Caco-2 (cell line): ENCODE data around the gene CDH1. TPM values are rescaled to one million over a fixed set of nuclear protein-coding genes. Genes with fewer than 3 reads are reported as not detected.

Experiments
- BruUV-seq: library from RNA; stranded (reverse); fragments of 400-500 nt; replicated peaks from 2 replicates; lab custom pipeline; 2021; lab: Mats Ljungman, UMichigan
- CTCF ChIA-PET: fragments of 300-600 bp; sonication (Branson Sonifier 250); formaldehyde crosslinking; loops from one replicate; lab custom pipeline; 2022; ENCODE audit warnings: antibody characterized with exemption; lab: Charles Lee
- POLR2A ChIA-PET: fragments of 300-600 bp; sonication (Branson Sonifier 250); formaldehyde crosslinking; loops from one replicate; lab custom pipeline; 2022; ENCODE audit warnings: antibody characterized with exemption; lab: Charles Lee
- DNase-seq, 2 experiments: peaks; one replicate each; pipeline versions ENCODE4 v3.0.0 to v3.0.0-alpha.2; 2020 to 2022
- H3K27me3 ChIP-seq: replicated peaks from 2 replicates; pipeline ENCODE4 v1.6.0; 2011; ENCODE audit warnings: low read length; ENCODE audit not compliant: control insufficient read depth, insufficient read depth
- H3K36me3 ChIP-seq: 2 replicates; pipeline ENCODE4 v1.5.1; 2011; ENCODE audit warnings: low read length; ENCODE audit not compliant: control insufficient read depth, insufficient read depth
- H3K4me1 ChIP-seq: fragments of 250-450 bp; sonication (Bioruptor Pico); 2 replicates; pipeline ENCODE4 v1.5.1; 2020; ENCODE audit warnings: mild to moderate bottlenecking
- H3K4me3 ChIP-seq: 2 replicates; pipeline ENCODE4 v1.5.1; 2011; ENCODE audit warnings: low read depth, mild to moderate bottlenecking, control low read depth, low read length
- H3K9me3 ChIP-seq: fragments of 250-450 bp; sonication (Bioruptor Pico); 2 replicates; pipeline ENCODE4 v1.5.1; 2020; ENCODE audit warnings: mild to moderate bottlenecking, moderate library complexity
- H3K27ac Mint-ChIP-seq: one replicate; pipeline ENCODE4 v1.8.0; 2022; ENCODE audit warnings: mixed read lengths; ENCODE audit not compliant: unreplicated experiment
- H3K27me3 Mint-ChIP-seq: one replicate; pipeline ENCODE4 v1.8.0; 2022; ENCODE audit warnings: mixed read lengths; ENCODE audit not compliant: insufficient read depth, unreplicated experiment
- H3K36me3 Mint-ChIP-seq: one replicate; pipeline ENCODE4 v1.8.0; 2022; ENCODE audit warnings: mild to moderate bottlenecking, mixed read lengths; ENCODE audit not compliant: insufficient read depth, unreplicated experiment
- H3K4me1 Mint-ChIP-seq: one replicate; pipeline ENCODE4 v1.8.0; 2022; ENCODE audit warnings: low read depth, mixed read lengths; ENCODE audit not compliant: unreplicated experiment
- H3K4me3 Mint-ChIP-seq: one replicate; pipeline ENCODE4 v1.8.0; 2022; ENCODE audit warnings: mild to moderate bottlenecking, moderate library complexity, mixed read lengths; ENCODE audit not compliant: unreplicated experiment
- H3K9me3 Mint-ChIP-seq: one replicate; pipeline ENCODE4 v1.8.0; 2022; ENCODE audit warnings: mixed read lengths; ENCODE audit not compliant: unreplicated experiment
- intact Hi-C: fragments of 100-400 bp; cut with micrococcal nuclease; formaldehyde crosslinking; loops from one replicate; pipeline ENCODE4 v1.10.0; 2022; ENCODE audit not compliant: unreplicated experiment
- total RNA-seq: library from RNA; stranded (reverse); gene quantifications from 2 replicates; pipeline ENCODE4 v1.2.3, GENCODE V29; 2022
- TF ChIP-seq, protein P1 (sequence below), 2 experiments: fragments of 200-600 bp in 1 of 2; IDR thresholded peaks; 1 replicate in 1 of 2; 2 replicates in 1 of 2; pipeline versions ENCODE4 v1.5.1 to v1.8.0; 2011 to 2022; ENCODE audit warnings: antibody characterized with exemption in 1 of 2, control low read depth in 1 of 2, inconsistent platforms in 1 of 2, low read depth in 1 of 2, low read length in 1 of 2, mild to moderate bottlenecking in 1 of 2, moderate library complexity in 1 of 2; ENCODE audit not compliant: insufficient read depth in 1 of 2, severe bottlenecking in 1 of 2, unreplicated experiment in 1 of 2

CDH1 gene
- total RNA-seq, 1 experiment from 2014 or later: 783 TPM

DNA sequence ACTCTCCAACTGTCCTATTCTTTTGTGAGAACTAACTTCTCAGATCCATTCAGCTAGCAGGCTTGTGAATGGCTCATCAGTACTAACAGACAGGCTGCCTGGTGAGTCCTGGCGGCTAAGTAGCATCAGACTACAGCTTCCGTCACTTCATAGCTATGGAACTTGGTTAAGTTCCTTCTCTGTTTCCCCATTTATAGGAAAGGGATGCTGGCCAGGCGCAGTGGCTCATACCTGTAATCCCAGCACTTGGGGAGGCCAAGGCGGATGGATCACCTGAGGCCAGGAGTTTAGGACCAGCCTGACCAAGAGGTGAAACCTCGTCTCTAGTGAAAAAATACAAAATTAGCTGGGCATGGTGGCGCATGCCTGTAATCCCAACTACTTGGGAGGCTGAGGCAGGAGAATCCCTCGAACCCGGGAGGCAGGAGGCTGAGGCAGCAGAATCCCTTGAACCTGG is 56.3 kb downstream of the CDH1 start:
- no peak overlapping the region for H3K4me3 ChIP-seq
- BruUV-seq: no TSS peak
- H3K36me3 Mint-ChIP-seq: peaks cover 87% of the 10 kb centered on the region
- ChIA-PET POLR2A (interaction anchor here (1.3 kb wide), 1 partner anchor 56 kb away, joined by 4 read pairs; the partner anchor contains the start of gene CDH1), CTCF (no interaction called here)
- DNase-seq: no peak
- H3K4me1 ChIP-seq: peaks cover 73% of the 10 kb centered on the region
- TF ChIP-seq, protein P1, sequence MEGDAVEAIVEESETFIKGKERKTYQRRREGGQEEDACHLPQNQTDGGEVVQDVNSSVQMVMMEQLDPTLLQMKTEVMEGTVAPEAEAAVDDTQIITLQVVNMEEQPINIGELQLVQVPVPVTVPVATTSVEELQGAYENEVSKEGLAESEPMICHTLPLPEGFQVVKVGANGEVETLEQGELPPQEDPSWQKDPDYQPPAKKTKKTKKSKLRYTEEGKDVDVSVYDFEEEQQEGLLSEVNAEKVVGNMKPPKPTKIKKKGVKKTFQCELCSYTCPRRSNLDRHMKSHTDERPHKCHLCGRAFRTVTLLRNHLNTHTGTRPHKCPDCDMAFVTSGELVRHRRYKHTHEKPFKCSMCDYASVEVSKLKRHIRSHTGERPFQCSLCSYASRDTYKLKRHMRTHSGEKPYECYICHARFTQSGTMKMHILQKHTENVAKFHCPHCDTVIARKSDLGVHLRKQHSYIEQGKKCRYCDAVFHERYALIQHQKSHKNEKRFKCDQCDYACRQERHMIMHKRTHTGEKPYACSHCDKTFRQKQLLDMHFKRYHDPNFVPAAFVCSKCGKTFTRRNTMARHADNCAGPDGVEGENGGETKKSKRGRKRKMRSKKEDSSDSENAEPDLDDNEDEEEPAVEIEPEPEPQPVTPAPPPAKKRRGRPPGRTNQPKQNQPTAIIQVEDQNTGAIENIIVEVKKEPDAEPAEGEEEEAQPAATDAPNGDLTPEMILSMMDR (IDR thresholded peaks at IDR 0.05; ENCODE audit: insufficient read depth in 1 of 2, low read depth in 1 of 2, low read length in 1 of 2, severe bottlenecking in 1 of 2, unreplicated experiment in 1 of 2): no peak
- H3K9me3 ChIP-seq: no peaks in the 10 kb centered on the region
- peak overlapping the region; percentile 54 for H3K4me3 Mint-ChIP-seq
- intact Hi-C loops: loop anchor here (5.0 kb wide), 1 partner anchor 346 kb away; the partner anchor contains the start of gene SMPD3
- no peaks in the 10 kb centered on the region for H3K9me3 Mint-ChIP-seq
- H3K36me3 ChIP-seq: 0 out of 2 replicates have a peak, but pooled peaks cover 4% of the 10 kb centered on the region
- no peaks in the 10 kb centered on the region for H3K27me3 Mint-ChIP-seq
- H3K27me3 ChIP-seq: no peaks in the 10 kb centered on the region
- peak overlapping the region; percentile 76 for H3K27ac Mint-ChIP-seq
- peaks cover 47% of the 10 kb centered on the region for H3K4me1 Mint-ChIP-seq

DNA sequence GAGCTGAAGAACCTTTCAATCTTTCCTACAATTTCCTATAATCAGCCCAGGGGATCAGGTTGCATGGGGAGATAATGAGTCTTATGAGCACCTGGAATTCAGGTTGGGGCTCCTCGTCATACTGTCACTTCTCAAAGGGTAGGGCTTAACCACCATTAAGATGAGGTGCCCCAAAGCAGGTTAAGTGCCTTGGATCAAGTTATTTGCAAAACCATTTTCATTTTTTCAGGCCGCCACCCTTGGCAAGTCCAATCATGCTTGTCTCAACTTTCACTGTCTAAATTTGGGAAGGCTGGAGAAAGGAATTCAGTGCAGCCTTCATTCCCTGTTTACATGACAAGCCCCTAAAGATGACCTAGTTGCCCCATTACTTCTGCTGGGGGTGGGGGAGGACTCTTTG is 61.3 kb downstream of the CDH1 start:
- Mint-ChIP-seq H3K4me3 (peak overlapping the region; percentile 1), H3K9me3 (no peaks in the 10 kb centered on the region), H3K36me3 (peaks cover 68% of the 10 kb centered on the region), H3K4me1 (peaks cover 19% of the 10 kb centered on the region), H3K27ac (peak overlapping the region; percentile 62), H3K27me3 (no peaks in the 10 kb centered on the region)
- peak; percentile 63 to 66 for DNase-seq
- BruUV-seq: no TSS peak
- Histone ChIP-seq H3K27me3 (no peaks in the 10 kb centered on the region), H3K36me3 (peaks cover 10% of the 10 kb centered on the region), H3K4me1 (peaks cover 65% of the 10 kb centered on the region), H3K9me3 (no peaks in the 10 kb centered on the region), H3K4me3 (no peak overlapping the region)
- intact Hi-C loops: loop anchor here (1.0 to 2.0 kb wide), 3 partner anchors 8 to 54 kb away; no protein-coding TSS in a partner anchor
- ChIA-PET POLR2A (no interaction called here), CTCF (interaction anchor here (0.5 to 1.0 kb wide), 2 partner anchors 55 to 152 kb away, joined by 3 read pairs; no protein-coding TSS in a partner anchor)
- TF ChIP-seq, protein P1 (IDR thresholded peaks at IDR 0.05; ENCODE audit: insufficient read depth in 1 of 2, low read depth in 1 of 2, low read length in 1 of 2, severe bottlenecking in 1 of 2, unreplicated experiment in 1 of 2): no peak

DNA sequence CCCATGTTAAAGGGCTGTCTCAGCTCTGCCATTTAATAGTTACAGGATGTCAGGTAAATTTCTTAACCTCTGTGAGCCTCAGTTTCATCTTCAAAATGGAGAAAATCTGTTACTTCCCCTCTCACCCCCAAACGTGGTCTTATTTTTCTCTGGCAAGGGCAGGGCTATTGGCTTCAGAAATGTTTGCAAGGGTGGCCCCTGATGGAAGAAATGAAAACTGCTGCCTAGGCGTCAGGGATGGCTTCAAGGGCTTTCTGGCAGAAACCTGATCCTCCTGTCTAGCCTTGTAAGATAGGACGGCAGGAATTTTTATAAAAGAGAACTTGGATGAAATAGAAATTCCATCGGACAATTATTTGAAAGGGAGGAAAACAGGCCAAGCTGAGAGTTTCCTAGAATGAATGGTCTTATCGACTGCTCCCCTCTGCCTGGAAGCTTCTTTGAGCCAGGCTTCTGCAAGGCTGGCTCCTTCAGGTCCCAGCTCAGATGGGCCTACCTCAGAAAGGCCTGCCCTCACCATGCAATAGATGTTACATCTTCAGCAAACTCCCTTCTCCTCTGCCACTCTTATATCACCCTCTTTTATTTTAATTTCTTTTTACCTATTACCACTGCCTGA is 63.3 kb downstream of the CDH1 start:
- H3K4me3 ChIP-seq: no peak overlapping the region
- H3K36me3 ChIP-seq: peaks cover 10% of the 10 kb centered on the region
- no peaks in the 10 kb centered on the region for H3K27me3 ChIP-seq
- H3K36me3 Mint-ChIP-seq: peaks cover 71% of the 10 kb centered on the region
- BruUV-seq: no TSS peak
- H3K27me3 Mint-ChIP-seq: no peaks in the 10 kb centered on the region
- peak; percentile 83 to 88 for DNase-seq
- no peaks in the 10 kb centered on the region for H3K9me3 ChIP-seq
- H3K27ac Mint-ChIP-seq: peak overlapping the region; percentile 7
- H3K4me3 Mint-ChIP-seq: no peak overlapping the region
- POLR2A ChIA-PET: interaction anchor here (0.6 kb wide), 2 partner anchors 10 to 64 kb away, joined by 3 to 5 read pairs; no protein-coding TSS in a partner anchor
- TF ChIP-seq, protein P1 (IDR thresholded peaks at IDR 0.05; ENCODE audit: insufficient read depth in 1 of 2, low read depth in 1 of 2, low read length in 1 of 2, severe bottlenecking in 1 of 2, unreplicated experiment in 1 of 2): peak; percentile 85 to 86
- intact Hi-C loops: loop anchor here (1.0 kb wide), 3 partner anchors 60 to 272 kb away; no protein-coding TSS in a partner anchor
- peaks cover 18% of the 10 kb centered on the region for H3K4me1 Mint-ChIP-seq
- H3K4me1 ChIP-seq: peaks cover 62% of the 10 kb centered on the region
- H3K9me3 Mint-ChIP-seq: no peaks in the 10 kb centered on the region
- CTCF ChIA-PET: interaction anchor here (0.7 to 1.5 kb wide), 7 partner anchors 11 to 273 kb away, joined by 3 to 4 read pairs (median 3); no protein-coding TSS in a partner anchor
